GM18498 (cell line): ENCODE results near the gene UBTD1.
"Not testable (repeated sequence)": the region's sequence is repeated elsewhere in the genome, so short reads cannot be mapped to it uniquely, and the experiment has no call there.

Experiments used
- ATAC-seq: cut with Tn5 transposase; IDR thresholded peaks from one replicate; pipeline ENCODE4 v1.9.1; 2021; ENCODE audit warnings: mild to moderate bottlenecking, moderate library complexity; ENCODE audit not compliant: unreplicated experiment

Gene UBTD1

DNA sequence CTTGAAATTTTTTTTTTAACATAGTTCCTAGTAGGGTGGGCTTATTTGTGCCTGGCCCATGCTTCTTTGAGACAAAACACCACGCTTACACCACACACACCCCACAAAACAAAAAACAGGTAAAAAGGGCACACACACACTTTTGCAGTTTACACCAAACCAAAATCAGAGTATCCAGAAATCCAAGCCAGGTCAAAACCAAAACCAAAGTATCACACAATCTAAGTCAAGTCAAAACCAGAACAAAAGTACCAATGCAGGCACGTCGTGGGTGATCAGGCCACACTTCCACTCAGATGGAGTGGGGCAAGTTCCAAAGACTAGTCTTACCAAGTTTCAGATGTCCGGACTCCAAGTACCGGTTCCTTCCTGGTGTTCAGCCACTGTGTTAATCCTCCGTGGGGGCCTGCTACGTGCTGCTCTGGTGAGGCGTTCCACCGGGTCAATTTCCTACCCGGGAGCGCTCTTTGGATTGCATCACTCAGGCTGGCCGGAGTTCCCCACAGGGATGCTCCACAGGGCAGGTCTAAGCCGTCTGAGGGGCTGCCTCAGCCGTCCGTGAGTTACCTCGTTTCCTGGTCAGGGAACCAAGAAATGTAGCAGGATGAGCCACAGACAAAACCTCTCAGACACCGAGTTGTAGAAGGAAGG is 62.1 kb downstream of the UBTD1 start:
- not testable (repeated sequence) for ATAC-seq

DNA sequence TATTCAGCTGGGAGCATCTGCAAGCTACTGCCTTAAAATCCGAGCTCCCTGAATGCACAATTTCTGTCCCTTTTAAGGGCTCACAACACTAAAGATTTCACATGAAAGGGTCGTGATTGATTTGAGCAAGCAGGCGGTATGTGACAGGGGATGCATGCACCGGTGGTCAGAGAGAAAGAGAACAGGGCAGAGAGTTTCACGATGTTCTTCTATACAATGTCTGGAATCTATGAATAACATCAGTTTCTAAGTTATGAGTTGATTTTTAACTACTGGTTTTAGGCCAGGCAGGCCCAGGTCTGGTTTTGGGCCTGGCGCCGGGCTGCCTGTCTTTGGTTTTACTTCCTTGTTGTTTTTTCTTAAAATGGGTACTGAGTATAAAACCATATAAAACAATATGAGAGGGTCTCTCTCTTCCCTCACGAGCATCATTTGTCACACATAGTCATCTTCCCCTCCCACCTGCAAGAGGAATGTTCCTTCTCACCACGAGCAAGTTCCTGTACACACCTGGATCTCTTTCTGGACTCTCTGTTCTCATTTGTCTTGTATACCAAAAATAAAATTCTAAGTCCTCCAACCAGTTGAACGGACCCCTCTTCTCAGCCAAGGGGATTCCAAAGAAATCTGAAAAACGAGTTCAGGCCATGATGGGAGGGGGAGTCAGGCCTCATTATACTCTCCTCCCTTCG is 62.8 kb downstream of the UBTD1 start:
- not testable (repeated sequence) for ATAC-seq

DNA sequence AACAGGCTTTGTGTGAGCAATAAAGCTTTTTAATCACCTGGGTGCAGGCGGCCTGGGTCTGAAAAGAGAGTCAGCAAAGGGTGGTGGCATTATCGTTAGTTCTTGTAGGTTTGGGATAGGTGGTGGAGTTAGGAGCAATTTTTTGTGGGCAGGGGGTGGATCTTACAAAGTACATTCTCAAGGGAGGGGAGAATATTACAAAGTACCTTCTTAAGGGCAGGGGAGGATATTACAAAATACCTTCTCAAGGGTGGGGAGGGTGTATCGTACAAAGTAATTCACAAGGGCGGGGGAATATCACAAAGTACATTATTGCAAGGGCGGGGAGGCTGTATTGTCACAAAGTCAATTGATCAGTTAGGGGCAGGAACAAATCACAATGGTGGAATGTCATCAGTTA is 63.6 kb downstream of the UBTD1 start:
- not testable (repeated sequence) for ATAC-seq

DNA sequence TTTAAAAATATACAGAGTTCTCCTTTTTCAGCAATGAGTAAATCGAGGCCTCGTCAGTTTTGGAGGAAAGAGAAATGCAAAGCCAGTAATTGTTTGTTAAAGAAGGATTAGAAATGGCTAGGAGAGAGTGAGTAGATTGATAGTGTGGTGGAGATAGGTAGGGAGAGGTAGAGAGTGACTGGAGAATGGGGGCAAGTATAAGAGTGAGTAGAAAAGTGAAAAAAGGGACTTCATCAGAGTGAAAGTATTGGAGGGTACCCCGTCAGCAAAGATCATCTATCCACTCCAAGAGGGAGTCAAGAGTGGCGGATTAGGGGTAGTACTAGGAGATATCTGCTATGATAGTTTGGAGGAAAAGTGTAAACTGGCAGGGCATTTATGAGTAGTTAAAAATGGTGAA is 64.6 kb downstream of the UBTD1 start:
- ATAC-seq = no peak

DNA sequence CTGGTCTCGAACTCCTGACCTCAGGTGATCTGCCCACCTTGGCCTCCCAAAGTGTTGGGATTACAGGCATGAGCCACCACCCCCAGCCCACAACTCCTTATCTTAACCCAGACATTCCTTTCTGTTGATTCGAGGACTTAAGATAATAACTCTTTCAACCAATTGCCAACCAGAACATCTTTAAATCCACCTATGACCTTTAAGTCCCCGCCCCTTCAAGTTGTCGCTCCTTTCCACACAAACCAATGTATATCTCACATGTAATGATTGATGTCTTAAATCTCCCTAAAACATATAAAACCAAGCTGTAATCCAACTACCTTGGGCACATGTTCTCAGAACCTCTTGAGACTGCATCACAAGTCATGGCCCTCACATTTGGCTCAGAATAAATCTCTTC is 66.1 kb downstream of the UBTD1 start:
- no peak for ATAC-seq

DNA sequence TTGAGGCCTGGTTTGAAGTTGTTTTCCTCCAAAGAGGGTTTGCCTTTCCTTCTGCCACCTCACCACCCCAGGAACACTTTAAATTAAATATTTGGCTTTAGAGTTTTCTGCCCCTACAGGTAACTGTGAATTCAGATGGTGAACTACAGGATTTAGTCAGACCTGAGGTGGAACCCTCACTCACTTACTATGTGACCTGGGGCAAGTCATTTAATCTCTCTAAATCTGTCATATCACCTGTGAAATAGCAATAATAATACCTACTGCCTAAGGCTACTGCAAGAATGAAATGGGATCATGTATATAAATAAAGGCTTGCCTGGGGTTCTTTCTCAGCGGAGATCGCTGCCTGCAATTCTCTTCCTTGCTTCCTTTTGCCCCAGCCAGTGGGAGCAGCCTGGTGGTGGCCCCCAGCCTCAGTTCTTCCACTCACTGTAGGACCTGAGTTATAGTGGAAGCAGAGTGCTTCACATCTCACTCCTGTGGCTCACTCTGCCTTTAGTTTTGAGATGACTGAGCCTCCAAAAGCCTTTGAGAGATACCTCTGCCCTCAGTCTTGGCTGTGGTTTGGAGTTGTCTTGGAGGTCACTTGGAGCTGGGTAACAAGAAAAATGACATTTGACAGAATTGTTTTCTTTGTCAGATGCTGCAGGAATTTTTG is 67.7 kb downstream of the UBTD1 start:
- ATAC-seq = no peak

DNA sequence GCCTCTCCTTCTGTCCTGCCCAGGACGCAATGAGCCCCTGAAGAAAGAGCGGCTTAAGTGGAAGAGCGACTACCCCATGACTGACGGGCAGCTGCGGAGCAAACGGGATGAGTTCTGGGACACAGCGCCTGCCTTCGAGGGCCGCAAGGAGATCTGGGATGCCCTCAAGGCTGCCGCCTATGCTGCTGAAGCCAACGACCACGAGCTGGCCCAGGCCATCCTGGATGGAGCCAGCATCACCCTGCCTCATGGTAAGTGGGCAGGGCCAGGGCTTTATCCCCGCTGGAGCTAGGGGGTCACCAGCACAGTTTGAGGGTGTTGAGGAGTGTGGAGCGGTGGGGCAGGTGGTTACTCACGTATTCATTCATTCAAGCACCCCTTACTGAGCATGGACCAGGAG is 69.2 kb downstream of the UBTD1 start:
- no peak for ATAC-seq

DNA sequence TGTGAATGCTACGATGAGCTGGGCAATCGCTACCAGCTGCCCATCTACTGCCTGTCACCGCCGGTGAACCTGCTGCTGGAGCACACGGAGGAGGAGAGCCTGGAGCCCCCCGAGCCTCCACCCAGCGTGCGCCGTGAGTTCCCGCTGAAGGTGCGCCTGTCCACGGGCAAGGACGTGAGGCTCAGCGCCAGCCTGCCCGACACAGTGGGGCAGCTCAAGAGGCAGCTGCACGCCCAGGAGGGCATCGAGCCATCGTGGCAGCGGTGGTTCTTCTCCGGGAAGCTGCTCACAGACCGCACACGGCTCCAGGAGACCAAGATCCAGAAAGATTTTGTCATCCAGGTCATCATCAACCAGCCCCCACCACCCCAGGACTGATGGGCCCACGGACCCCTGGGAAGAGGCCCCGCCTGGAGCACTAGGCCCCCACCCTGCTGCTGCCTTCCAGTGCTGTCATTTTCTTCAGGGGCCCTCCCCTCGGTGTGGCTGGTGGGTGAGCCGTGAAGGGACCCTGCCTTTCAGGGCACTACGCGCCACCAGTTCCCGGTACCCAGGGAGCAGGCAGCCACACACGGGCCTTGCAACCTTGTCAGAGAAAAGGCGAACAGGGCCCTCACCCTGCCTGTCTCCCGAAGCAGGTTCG is 71.5 kb downstream of the UBTD1 start:
- no peak for ATAC-seq

DNA sequence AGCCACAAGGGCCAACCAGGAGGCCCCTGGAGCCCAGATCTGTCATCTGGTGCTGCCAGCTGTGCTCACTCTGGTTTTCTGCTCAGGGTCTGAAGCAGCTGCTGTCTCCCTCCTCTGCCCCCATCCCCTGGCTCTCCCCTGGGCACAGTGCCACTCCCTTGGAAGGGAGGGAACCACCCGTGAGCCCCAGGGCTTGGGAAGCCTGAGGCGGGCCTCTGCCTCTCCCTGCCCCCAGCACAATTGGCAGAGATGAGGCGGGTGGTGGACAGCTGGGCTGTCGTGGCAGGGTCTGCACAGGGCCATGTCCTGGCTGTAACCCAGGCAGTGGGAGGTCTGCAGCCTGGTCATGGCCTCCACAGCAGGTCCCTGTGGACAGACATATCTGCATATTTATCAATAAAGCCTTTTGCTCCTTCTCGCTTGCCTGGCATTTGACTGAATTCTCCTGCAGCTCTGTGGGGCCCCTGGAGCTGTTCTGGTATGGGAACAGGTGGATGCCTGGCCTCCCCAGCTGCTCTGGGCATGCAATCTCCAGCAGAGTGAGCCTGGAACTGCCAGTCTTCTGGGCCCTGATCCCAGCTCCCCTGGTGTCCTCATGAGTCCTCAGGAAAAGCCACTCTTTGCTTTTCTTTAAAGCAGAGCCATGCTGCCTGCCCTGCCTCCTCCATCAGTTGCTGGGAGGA is 72.2 kb downstream of the UBTD1 start:
- no peak for ATAC-seq

DNA sequence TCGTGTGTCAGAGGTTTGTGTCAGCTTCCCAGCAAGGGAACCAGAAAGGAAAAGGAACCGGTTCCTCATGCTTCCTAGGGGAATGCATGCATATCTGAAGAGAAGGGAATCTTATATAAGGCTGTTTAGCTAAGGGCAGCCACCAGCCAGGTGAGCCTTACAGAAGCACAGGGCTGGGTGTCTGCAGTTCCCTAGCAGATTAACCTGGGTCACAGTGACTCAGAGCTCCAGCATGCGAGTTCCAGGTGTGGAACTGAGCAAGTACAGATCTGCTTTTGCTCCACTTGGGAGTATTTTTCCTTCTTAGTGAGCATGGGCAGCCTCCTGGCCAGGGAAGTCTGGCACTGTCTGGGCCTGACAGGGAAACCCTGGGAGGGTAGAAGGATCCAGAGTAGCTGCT is 72.9 kb downstream of the UBTD1 start:
- ATAC-seq = no peak

DNA sequence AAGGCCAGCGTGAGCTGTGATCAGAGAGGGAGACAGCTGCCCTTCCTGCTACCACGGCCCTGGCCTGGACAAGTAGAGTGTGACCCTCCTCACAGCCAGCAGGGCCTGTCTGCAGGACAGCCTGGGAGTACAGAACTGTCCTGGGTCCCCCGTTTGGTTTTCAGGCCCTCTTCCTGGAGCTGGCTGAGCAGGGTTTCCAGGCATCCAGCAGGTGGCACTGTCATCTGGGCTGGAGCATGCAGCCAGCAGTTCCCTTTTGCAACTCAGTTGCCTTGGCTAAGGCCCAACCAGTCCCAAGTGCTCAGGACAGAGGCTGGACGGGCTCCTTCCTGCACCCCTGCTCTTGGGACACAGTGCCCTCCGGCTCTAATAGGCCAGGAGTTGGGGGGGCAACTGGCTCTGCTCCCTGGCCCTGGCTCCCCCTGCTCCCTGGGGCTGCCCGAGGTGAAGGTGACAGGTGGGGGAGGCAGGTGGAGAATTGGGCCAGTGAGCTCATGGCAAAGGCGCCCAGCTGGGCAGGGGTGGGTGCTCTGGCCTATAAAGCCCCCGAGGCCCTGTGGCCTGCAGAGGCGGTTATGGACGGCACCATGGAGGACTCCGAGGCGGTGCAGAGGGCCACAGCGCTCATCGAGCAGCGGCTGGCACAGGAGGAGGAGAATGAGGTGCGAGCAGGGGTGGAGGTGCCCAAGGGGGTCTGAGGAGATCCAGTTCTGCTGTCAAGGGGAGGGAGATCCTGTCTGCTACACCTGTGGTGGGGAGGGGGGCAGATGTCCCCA is 73.7 kb downstream of the UBTD1 start, which contains the start of gene ANKRD2:
ANKRD2 (plus strand) TSS at position 566 of the 776 bp plus-strand sequence; CDS start at position 576, 10 bp downstream.
- peak; percentile 66 for ATAC-seq

DNA sequence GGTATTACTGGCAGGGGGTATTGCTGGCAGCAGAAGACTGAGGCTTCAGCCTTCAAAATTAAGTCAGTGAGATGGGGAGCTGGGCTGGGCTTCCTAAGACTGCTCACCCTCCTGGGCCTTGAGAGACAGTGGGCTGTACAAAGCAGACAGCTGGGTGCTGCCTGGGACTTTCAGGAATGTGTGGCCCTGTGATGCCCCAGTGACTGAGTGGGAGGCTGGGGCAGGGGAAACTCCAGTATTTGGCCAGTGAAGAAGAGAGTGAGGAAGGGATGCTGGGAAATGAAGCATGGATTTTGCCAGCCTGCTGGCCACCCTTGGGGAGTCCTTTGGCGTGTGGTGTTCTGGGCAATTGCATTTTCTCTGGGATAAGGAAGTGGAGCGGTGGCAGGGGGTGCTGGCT is 74.3 kb downstream of the UBTD1 start:
- ATAC-seq = no peak

DNA sequence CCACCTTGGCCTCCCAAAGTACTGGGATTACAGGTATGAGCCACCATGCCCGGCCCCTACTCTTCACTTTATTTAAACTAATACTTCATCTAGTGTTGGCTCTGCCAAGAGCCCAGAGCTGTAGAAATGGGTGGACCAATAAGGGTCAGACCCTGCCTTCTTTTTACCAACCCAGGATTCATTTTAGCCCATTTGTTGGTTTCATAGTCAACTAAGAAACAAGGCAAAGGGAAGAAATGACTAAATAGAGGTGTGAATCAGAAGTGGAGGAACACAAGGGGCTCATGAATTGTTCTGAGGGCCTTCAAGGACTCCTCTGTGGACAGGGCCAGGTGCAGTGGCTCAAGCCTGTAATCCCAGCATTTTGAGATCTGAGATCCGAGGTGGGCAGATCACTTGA is 74.9 kb downstream of the UBTD1 start:
- ATAC-seq = no peak

DNA sequence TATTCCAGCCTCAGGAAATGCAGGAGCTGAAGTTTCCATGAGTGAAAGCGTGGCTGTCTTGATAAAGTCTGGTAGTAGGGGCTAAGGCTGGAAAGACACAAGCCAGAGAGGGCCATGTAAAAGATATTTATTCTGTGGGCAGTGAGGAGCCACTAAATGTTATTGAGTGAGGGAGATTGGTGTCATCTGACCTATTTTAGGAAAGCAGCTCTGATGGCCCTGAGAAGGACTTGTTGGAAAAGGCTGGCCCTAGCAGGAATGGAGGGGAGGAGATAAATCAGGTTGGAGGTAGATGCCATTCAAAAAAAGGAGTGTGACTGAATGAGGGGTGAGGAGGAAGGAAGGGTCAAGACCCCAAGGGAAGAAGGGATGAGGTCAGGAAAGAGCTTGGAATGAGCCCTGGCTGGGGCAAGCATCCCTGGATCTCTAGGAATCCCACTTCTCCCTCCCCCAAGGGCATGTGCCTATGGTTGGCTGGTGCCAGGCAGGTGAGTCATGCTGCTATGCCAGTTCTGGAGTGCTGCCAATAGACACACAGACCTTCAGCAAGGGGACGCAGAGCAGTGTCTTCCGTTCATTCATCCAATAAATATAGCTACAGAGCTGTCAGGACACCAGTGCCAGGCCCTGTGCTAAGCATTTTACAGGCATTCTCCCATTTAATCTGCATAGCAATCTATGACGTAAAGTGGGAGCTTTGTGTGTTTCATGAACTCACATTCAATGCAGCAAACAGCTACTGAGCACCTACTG is 75.8 kb downstream of the UBTD1 start:
- no peak for ATAC-seq

DNA sequence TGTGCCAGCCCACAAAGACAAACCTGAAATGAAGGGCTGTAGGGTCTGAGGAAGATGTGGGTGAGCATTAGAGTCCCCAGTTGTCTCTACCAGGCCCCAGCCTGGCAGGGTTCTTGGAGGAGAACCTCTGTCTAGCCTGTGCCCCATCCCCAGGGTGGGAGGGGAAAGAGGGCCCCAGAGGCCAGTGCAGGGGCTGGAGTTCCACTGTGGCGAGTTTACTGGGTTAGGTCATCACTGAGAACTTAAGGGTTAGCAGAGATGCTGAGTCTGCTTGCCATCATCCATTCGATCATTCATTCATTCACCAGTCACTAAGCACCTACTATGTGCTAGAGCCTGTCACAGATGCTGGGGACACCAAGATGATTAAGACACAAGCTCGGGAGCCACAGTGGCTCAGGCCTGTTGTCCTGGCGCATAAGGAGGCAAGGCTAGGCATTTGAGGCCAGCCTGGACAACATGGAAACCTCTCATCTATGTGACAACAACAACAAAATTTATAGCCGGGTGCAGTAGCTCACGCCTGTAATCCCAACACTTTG is 76.5 kb downstream of the UBTD1 start:
- no peak for ATAC-seq

DNA sequence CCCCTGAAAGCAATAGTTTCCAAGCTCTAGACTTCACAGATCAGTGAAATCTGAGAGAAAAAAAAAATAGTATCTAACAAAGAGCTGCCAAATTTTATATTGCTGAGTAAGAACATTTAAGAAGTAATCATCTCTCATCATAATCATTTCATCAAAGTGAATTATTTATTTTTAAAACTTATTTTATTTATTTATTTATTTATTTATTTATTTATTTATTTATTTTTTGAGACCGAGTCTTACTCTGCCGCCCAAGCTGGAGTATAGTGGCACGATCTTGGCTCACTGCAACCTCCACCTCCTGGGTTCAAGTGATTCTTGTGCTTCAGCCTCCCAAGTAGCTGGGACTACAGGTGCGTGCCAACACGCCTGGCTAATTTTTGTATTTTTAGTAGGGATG is 77.8 kb downstream of the UBTD1 start:
- not testable (repeated sequence) for ATAC-seq

DNA sequence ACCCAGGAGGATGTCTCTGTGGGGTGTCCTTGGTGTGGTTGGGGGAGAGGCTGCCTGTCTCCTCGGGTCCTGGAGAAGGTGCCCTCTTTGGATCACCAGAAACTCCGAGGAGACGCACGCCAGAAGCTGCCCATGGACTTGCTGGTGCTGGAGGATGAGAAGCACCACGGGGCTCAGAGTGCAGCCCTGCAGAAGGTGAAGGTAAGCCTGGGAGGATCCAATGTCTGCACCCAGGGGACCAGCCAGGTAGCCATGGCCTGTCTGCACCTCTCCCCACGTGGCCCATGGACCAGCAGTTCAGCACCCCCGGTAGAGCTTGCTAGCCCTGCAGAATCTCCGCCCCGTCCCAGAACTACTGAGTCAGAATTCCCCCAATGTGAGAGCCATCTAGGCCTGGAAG is 79.0 kb downstream of the UBTD1 start:
- no peak for ATAC-seq

DNA sequence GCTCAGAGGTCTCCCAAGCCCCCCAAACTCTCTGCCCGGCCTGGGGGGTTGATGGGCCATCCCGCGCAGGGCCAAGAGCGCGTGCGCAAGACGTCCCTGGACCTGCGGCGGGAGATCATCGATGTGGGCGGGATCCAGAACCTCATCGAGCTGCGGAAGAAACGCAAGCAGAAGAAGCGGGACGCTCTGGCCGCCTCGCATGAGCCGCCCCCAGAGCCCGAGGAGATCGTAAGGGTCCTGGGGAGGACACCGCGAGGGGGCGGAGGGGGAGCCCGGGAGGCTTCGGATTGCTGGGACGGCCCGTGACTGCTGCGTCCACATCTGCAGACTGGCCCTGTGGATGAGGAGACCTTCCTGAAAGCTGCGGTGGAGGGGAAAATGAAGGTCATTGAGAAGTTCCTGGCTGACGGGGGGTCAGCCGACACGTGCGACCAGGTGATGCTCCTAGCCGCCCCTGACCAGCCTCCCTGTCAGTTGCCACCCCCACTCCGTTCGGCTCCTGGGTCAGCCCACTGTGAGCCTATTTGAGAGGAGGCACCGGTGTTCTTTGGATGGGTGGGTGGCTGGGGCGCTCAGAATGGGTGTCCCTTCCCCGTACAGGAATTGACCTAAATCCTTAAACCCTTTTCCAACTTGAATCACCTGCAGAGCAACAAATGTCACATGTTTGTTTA is 79.6 kb downstream of the UBTD1 start:
- no peak for ATAC-seq
